Uterus (tissue), 4 donors: ENCODE results near the gene AP1S1. TPM values are rescaled to one million over a fixed set of nuclear protein-coding genes. Genes with fewer than 3 reads are reported as not detected.
"Not testable (repeated sequence)": the region's sequence is repeated elsewhere in the genome, so short reads cannot be mapped to it uniquely, and the experiment has no call there.

Experiments used
- DNase-seq, 2 donors: peaks; one replicate each; pipeline ENCODE4 v3.0.0-alpha.2; 2019 to 2020
- H3K27ac ChIP-seq, 2 donors: fragments of 200-600 bp; sonication (generic); 1 replicate in 1 of 2; 2 replicates in 1 of 2; pipeline ENCODE4 v1.5.1; 2016 to 2018
- H3K27me3 ChIP-seq, 2 donors: fragments of 200-600 bp; sonication (generic); one replicate each; pipeline ENCODE4 v1.5.1; 2018 to 2019; ENCODE audit warnings: control low read depth in 1 of 2
- H3K36me3 ChIP-seq, 2 donors: fragments of 200-600 bp; sonication (generic); one replicate each; pipeline ENCODE4 v1.5.1; 2019; ENCODE audit warnings: control low read depth in 1 of 2
- H3K4me1 ChIP-seq, 2 donors: fragments of 200-600 bp; sonication (generic); one replicate each; pipeline ENCODE4 v1.5.1; 2018 to 2019; ENCODE audit warnings: control low read depth in 1 of 2
- H3K4me3 ChIP-seq, 2 donors: fragments of 200-600 bp; sonication (generic); 1 replicate in 1 of 2; 2 replicates in 1 of 2; pipeline ENCODE4 v1.5.1; 2018 to 2019; ENCODE audit warnings: mild to moderate bottlenecking in 1 of 2
- H3K9me3 ChIP-seq, 2 donors: fragments of 200-600 bp; sonication (generic); one replicate each; pipeline ENCODE4 v1.5.1; 2019; ENCODE audit warnings: control low read depth in 1 of 2
- CTCF ChIP-seq, 4 experiments: fragments of 200-600 bp in 2 of 4; fragments of 450-650 bp in 2 of 4; sonication (generic) in 2 of 4; IDR thresholded peaks; one replicate each; pipeline ENCODE4 v1.5.1; 2016 to 2019; ENCODE audit warnings: antibody characterized with exemption in 4 of 4, mild to moderate bottlenecking in 2 of 4, moderate library complexity in 1 of 4
- POLR2A ChIP-seq, 2 donors: fragments of 450-650 bp; IDR thresholded peaks; one replicate each; pipeline ENCODE4 v1.6.1; 2016; ENCODE audit warnings: antibody characterized with exemption in 2 of 2, mild to moderate bottlenecking in 1 of 2, moderate library complexity in 1 of 2
- intact Hi-C: fragments of 100-400 bp; cut with DNase I; formaldehyde crosslinking; loops from one replicate; pipeline ENCODE4 v1.15.1; 2023; ENCODE audit warnings: low total_unique reads
- total RNA-seq, 4 donors: library from RNA; depleted of rRNA in 3 of 4; stranded (reverse); fragments of >200 nt in 3 of 4; gene quantifications; one replicate each; pipeline versions ENCODE4 v1.1.0 to v1.2.4, GENCODE V29; 2014 to 2023
- donor health status: DM: yes; HTN: yes; CAD: no.

The AP1S1 gene
- total RNA-seq, 4 donors from 2014 or later, result 9.2 to 59.6 (median 30.2) TPM

GRCh38 chr7:101120315-101120714, 34.0 kb upstream of the AP1S1 start:
- Histone ChIP-seq H3K4me1 (peaks cover 0 to 16% of the 10 kb centered on the region in 2 donors), H3K36me3 (no peaks in the 10 kb centered on the region), H3K27me3 (no peaks in the 10 kb centered on the region), H3K27ac (peak overlapping the region; percentile 39 to 97), H3K9me3 (no peaks in the 10 kb centered on the region), H3K4me3 (no peak overlapping the region)
- no peak for DNase-seq
- TF ChIP-seq POLR2A (IDR thresholded peaks at IDR 0.05), result no peak
- no peak for TF ChIP-seq CTCF (IDR thresholded peaks at IDR 0.05)
- intact Hi-C loops, result no loop called here

GRCh38 chr7:101121631-101121990, 32.7 kb upstream of the AP1S1 start:
- H3K36me3 ChIP-seq, intact Hi-C loops, H3K27me3 ChIP-seq, H3K4me3 ChIP-seq, H3K9me3 ChIP-seq, DNase-seq: not testable (repeated sequence)
- H3K27ac ChIP-seq, result peak overlapping the region; percentile 90 to 97
- H3K4me1 ChIP-seq, result peaks cover 0 to 25% of the 10 kb centered on the region in 2 donors

DNA sequence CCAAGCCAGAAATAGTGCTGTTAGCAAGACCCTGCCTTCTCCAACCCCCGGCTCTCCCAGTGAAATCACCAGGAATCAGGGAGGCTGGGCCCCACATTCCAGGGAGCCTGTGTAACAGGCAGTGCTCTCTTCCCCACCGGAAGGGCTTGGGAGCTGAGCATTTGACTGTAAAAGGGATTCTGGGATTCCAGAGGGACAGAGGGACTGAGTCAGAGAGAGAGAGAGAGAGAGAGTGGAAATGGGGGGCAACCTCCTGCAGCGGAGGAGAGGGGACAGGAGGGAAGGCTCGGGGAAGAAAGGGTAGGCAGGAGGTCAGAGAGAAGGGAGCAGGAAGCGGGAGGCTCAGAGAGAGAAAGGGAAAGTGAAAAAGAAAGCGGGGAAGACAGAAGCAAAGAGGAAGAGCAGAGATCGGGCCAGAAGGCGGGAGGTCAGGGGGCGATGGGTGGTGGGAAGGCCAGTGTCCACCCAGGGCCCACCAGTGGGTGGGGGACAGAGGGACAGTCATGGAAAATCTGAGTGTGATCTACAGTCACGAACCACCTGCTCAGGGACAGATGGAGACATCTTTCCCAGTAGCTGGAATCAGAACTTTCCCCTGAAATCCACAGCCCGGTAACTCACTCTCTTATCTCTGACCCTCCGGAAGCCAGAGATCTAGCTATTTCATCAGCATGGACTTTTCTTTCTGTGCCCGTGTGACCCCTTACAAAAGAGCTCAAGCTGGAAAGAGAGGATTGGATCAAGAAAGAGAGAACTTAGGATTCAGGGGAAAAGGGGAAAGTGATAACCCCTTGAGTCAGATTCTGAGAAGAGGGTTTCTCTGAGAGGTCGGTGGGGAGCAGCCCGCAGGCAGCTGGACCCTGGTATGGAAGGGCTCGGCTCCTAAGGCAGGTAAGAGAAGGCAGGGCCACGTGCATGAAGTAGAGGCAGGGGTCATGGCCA, 32.0 kb upstream of the AP1S1 start:
- H3K4me3 ChIP-seq, result peak overlapping the region; percentile 30 to 36
- intact Hi-C loops, result no loop called here
- TF ChIP-seq POLR2A (IDR thresholded peaks at IDR 0.05), result peak; percentile 61 to 68
- TF ChIP-seq CTCF (IDR thresholded peaks at IDR 0.05), result peak in 1 of 4 experiments; percentile 8

DNA sequence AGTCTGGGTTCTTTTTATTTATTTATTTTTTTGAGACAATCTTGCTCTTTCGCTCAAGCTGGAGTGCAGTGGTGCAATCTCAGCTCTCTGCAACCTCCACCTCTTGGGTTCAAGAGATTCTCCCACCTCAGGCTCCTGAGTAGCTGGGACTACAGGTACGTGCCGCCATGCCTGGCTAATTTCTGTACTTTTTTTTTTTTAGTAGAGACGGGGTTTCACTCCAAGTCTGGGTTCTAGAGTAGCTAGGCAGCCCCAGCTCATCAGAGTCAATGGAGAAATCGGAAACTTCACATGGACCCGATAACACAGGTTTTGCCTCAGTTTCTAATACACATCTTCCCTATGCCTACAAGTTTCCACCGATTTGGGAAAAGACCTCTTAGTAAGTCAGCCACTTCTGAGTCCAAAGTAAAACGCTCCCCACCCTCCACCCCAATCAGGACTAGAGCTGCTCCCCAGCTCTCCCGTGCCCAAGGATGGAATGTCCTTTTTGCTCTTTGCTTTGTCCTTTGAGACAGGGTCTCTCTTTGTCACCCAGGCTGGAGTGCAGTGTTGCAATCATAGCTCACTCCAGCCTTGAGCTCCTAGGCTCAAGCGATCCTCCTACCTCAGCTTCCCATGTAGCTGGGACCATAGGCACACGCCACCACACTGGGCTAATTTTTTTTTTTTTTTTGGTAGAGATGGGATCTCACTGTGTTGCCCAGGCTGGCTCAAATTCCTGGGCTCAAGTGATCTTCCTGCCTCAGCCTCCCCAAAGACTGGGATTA, 31.2 kb upstream of the AP1S1 start:
- TF ChIP-seq CTCF (IDR thresholded peaks at IDR 0.05) (no peak), POLR2A (IDR thresholded peaks at IDR 0.05) (no peak)
- Histone ChIP-seq H3K27ac (peak overlapping the region; percentile 90 to 97), H3K27me3 (no peaks in the 10 kb centered on the region), H3K4me1 (peaks cover 0 to 26% of the 10 kb centered on the region in 2 donors), H3K36me3 (no peaks in the 10 kb centered on the region), H3K9me3 (no peaks in the 10 kb centered on the region), H3K4me3 (no peak overlapping the region)
- intact Hi-C loops, result no loop called here
- no peak for DNase-seq

More for the DNA sequence above, 32.0 kb upstream of the AP1S1 start:
- Histone ChIP-seq H3K27ac (peak overlapping the region; percentile 90 to 97), H3K27me3 (no peaks in the 10 kb centered on the region), H3K9me3 (no peaks in the 10 kb centered on the region), H3K36me3 (no peaks in the 10 kb centered on the region), H3K4me1 (peaks cover 0 to 26% of the 10 kb centered on the region in 2 donors)
- peak; percentile 87 to 92 for DNase-seq

DNA sequence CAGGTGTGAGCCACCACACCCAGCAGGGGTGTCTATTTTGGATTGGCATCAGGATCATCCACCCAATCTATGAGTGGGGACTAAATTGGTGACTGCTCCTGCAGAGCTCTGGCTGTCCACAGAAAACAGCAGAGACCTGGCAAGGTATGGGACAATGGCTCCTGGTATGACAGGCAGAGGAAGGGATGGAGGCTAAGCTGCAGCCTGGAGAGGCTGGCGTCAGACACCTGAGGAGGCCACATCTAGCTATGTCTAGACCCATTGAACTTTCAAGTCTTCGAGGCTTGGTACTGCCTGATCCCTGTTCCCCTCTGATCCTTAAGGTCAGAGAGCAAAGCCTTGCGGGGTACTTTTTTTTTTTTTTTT, 30.6 kb upstream of the AP1S1 start:
- intact Hi-C loops, result no loop called here
- no peaks in the 10 kb centered on the region for H3K27me3 ChIP-seq
- DNase-seq, result no peak
- H3K27ac ChIP-seq, result peak overlapping the region in 1 of 2 donors; percentile 97
- TF ChIP-seq POLR2A (IDR thresholded peaks at IDR 0.05) (no peak), CTCF (IDR thresholded peaks at IDR 0.05) (no peak)
- H3K4me1 ChIP-seq, result peaks cover 0 to 26% of the 10 kb centered on the region in 2 donors
- no peak overlapping the region for H3K4me3 ChIP-seq
- no peaks in the 10 kb centered on the region for H3K9me3 ChIP-seq
- no peaks in the 10 kb centered on the region for H3K36me3 ChIP-seq
